Measurements from ENCODE around the gene CAMK2A. TPM values are rescaled to one million over a fixed set of nuclear protein-coding genes. Genes with fewer than 3 reads are reported as not detected.

Gene CAMK2A
- total and polyA plus RNA-seq, 5 donors = 8.0 to 18.4 (median 15.4) TPM

GRCh38 chr5:150305557-150305956 lies 16.0 kb upstream of the CAMK2A start:
- 33% methylated on average over 1 of the region's 1 CpG for WGBS
- Histone ChIP-seq H3K27me3 (ENCODE audit: control insufficient read depth, insufficient read depth) (no peaks in the 10 kb centered on the region), H3K4me3 (ENCODE audit: low read length) (no peak overlapping the region), H3K27ac (ENCODE audit: low read length) (no peak overlapping the region), H3K4me1 (ENCODE audit: control insufficient read depth, insufficient read depth, low read length) (no peaks in the 10 kb centered on the region), H3K9me3 (ENCODE audit: control insufficient read depth, low read length) (no peaks in the 10 kb centered on the region)
- intact Hi-C loops (cut with DNase I) = no loop called here
- ATAC-seq (no peak), DNase-seq (no peak)

- Histone ChIP-seq H3K9me3 (ENCODE audit: control insufficient read depth, low read length) (no peaks in the 10 kb centered on the region), H3K27me3 (ENCODE audit: control insufficient read depth, insufficient read depth) (no peaks in the 10 kb centered on the region), H3K4me1 (ENCODE audit: control insufficient read depth, insufficient read depth, low read length) (no peaks in the 10 kb centered on the region), H3K4me3 (ENCODE audit: low read length) (no peak overlapping the region), H3K27ac (ENCODE audit: low read length) (no peak overlapping the region)
- intact Hi-C loops (cut with DNase I) = no loop called here
- ATAC-seq (no peak), DNase-seq (no peak)
- WGBS = 77% methylated on average over 2 of the region's 2 CpGs
Measured at GRCh38 chr5:150305095-150305494, 15.5 kb upstream of the CAMK2A start.

- no peak overlapping the region for H3K27ac ChIP-seq (ENCODE audit: low read length)
Measured at GRCh38 chr5:150304481-150305081, 15.0 kb upstream of the CAMK2A start.

GRCh38 chr5:150303660-150304386 lies 14.2 kb upstream of the CAMK2A start:
- DNase-seq = no peak
- Histone ChIP-seq H3K27ac (ENCODE audit: low read length) (no peak overlapping the region), H3K27me3 (ENCODE audit: control insufficient read depth, insufficient read depth) (no peaks in the 10 kb centered on the region), H3K4me1 (ENCODE audit: control insufficient read depth, insufficient read depth, low read length) (no peaks in the 10 kb centered on the region), H3K4me3 (ENCODE audit: low read length) (no peak overlapping the region), H3K9me3 (ENCODE audit: control insufficient read depth, low read length) (no peaks in the 10 kb centered on the region)
- intact Hi-C loops (cut with DNase I) = no loop called here
- ATAC-seq = no peak
- 49% methylated on average over 7 of the region's 7 CpGs for WGBS

More at GRCh38 chr5:150304481-150305081, 15.0 kb upstream of the CAMK2A start:
- Histone ChIP-seq H3K4me3 (ENCODE audit: low read length) (no peak overlapping the region), H3K9me3 (ENCODE audit: control insufficient read depth, low read length) (no peaks in the 10 kb centered on the region), H3K27me3 (ENCODE audit: control insufficient read depth, insufficient read depth) (no peaks in the 10 kb centered on the region), H3K4me1 (ENCODE audit: control insufficient read depth, insufficient read depth, low read length) (no peaks in the 10 kb centered on the region)
- intact Hi-C loops (cut with DNase I) = no loop called here
- DNase-seq = no peak
- WGBS = 79% methylated on average over 4 of the region's 4 CpGs
- ATAC-seq = no peak

GRCh38 chr5:150303070-150303615 lies 13.6 kb upstream of the CAMK2A start:
- Histone ChIP-seq H3K9me3 (ENCODE audit: control insufficient read depth, low read length) (no peaks in the 10 kb centered on the region), H3K27ac (ENCODE audit: low read length) (no peak overlapping the region), H3K4me3 (ENCODE audit: low read length) (no peak overlapping the region), H3K4me1 (ENCODE audit: control insufficient read depth, insufficient read depth, low read length) (no peaks in the 10 kb centered on the region), H3K27me3 (ENCODE audit: control insufficient read depth, insufficient read depth) (no peaks in the 10 kb centered on the region)
- DNase-seq (no peak), ATAC-seq (no peak)
- 9% methylated on average over 16 of the region's 16 CpGs for WGBS
- intact Hi-C loops (cut with DNase I) = no loop called here

- intact Hi-C loops (cut with DNase I) = no loop called here
- Histone ChIP-seq H3K4me1 (ENCODE audit: control insufficient read depth, insufficient read depth, low read length) (no peaks in the 10 kb centered on the region), H3K9me3 (ENCODE audit: control insufficient read depth, low read length) (no peaks in the 10 kb centered on the region), H3K27ac (ENCODE audit: low read length) (no peak within 1 kb of the TSS), H3K4me3 (ENCODE audit: low read length) (peak within 1 kb of the TSS; percentile 16), H3K27me3 (ENCODE audit: control insufficient read depth, insufficient read depth) (no peaks in the 10 kb centered on the region)
- DNase-seq (peak; percentile 59 to 86 (median 84)), ATAC-seq (peak; percentile 67 to 79)
- 2% methylated on average over 63 of the region's 63 CpGs for WGBS
Measured at GRCh38 chr5:150302301-150303069, 12.9 kb upstream of the CAMK2A start, which contains the start of gene ARSI. TSS of gene ARSI (minus strand) at chr5:150302905. CDS start at chr5:150302373, 532 bp downstream.

- DNase-seq (no peak), ATAC-seq (no peak)
- H3K27me3 ChIP-seq (ENCODE audit: control insufficient read depth, insufficient read depth) = no peaks in the 10 kb centered on the region
- no peaks in the 10 kb centered on the region for H3K9me3 ChIP-seq (ENCODE audit: control insufficient read depth, low read length)
- H3K4me1 ChIP-seq (ENCODE audit: control insufficient read depth, insufficient read depth, low read length) = no peaks in the 10 kb centered on the region
- H3K27ac ChIP-seq (ENCODE audit: low read length) = no peak overlapping the region
- peak overlapping the region; percentile 16 for H3K4me3 ChIP-seq (ENCODE audit: low read length)
- WGBS = 25% methylated on average over 22 of the region's 22 CpGs
- intact Hi-C loops (cut with DNase I) = no loop called here
Measured at GRCh38 chr5:150301901-150302300, 12.3 kb upstream of the CAMK2A start.

GRCh38 chr5:150301170-150301505 lies 11.6 kb upstream of the CAMK2A start:
- DNase-seq = no peak
- intact Hi-C loops (cut with DNase I) = no loop called here
- H3K9me3 ChIP-seq (ENCODE audit: control insufficient read depth, low read length) = no peaks in the 10 kb centered on the region
- no peak overlapping the region for H3K4me3 ChIP-seq (ENCODE audit: low read length)
- ATAC-seq = no peak
- no peaks in the 10 kb centered on the region for H3K4me1 ChIP-seq (ENCODE audit: control insufficient read depth, insufficient read depth, low read length)
- H3K27me3 ChIP-seq (ENCODE audit: control insufficient read depth, insufficient read depth) = no peaks in the 10 kb centered on the region
- no peak overlapping the region for H3K27ac ChIP-seq (ENCODE audit: low read length)
- 47% methylated on average over 1 of the region's 1 CpG for WGBS

GRCh38 chr5:150300496-150301169 lies 11.1 kb upstream of the CAMK2A start:
- Histone ChIP-seq H3K9me3 (ENCODE audit: control insufficient read depth, low read length) (no peaks in the 10 kb centered on the region), H3K27me3 (ENCODE audit: control insufficient read depth, insufficient read depth) (no peaks in the 10 kb centered on the region), H3K4me3 (ENCODE audit: low read length) (no peak overlapping the region), H3K27ac (ENCODE audit: low read length) (no peak overlapping the region), H3K4me1 (ENCODE audit: control insufficient read depth, insufficient read depth, low read length) (no peaks in the 10 kb centered on the region)
- DNase-seq (no peak), ATAC-seq (no peak)
- WGBS = 74% methylated on average over 13 of the region's 13 CpGs
- intact Hi-C loops (cut with DNase I) = no loop called here

- ATAC-seq = no peak
- DNase-seq = no peak
- H3K4me1 ChIP-seq (ENCODE audit: control insufficient read depth, insufficient read depth, low read length) = peaks cover 4% of the 10 kb centered on the region
- no peaks in the 10 kb centered on the region for H3K27me3 ChIP-seq (ENCODE audit: control insufficient read depth, insufficient read depth)
- H3K9me3 ChIP-seq (ENCODE audit: control insufficient read depth, low read length) = no peaks in the 10 kb centered on the region
- no peak overlapping the region for H3K4me3 ChIP-seq (ENCODE audit: low read length)
- WGBS = 70% methylated on average over 6 of the region's 6 CpGs
- peak overlapping the region; percentile 13 for H3K27ac ChIP-seq (ENCODE audit: low read length)
- intact Hi-C loops (cut with DNase I) = no loop called here
Measured at GRCh38 chr5:150299571-150300327, 10.2 kb upstream of the CAMK2A start.

Measured in right cardiac atrium (tissue), 5 donors.